Adrenal gland (tissue), 12 donors: ENCODE measurements around the gene PDLIM5. TPM values are rescaled to one million over a fixed set of nuclear protein-coding genes. Genes with fewer than 3 reads are reported as not detected.

Experiments used
- DNase-seq, 7 donors: peaks; one replicate each; pipeline ENCODE4 v3.0.0-alpha.2; 2019 to 2020
- H3K27ac ChIP-seq, 5 donors: fragments of 200-600 bp; sonication (generic) in 4 of 5; 1 replicate in 3 of 5; 2 replicates in 2 of 5; pipeline versions ENCODE4 v1.5.1 to v1.8.0; 2016 to 2020; ENCODE audit warnings: mild to moderate bottlenecking in 1 of 5
- H3K27me3 ChIP-seq: fragments of 200-600 bp; 2 replicates; pipeline ENCODE4 v1.8.0; 2021
- H3K36me3 ChIP-seq, 2 donors: fragments of 200-600 bp; replicated peaks in 1 of 2; 1 replicate in 1 of 2; 2 replicates in 1 of 2; pipeline versions ENCODE4 v1.5.1 to v1.8.0; 2018 to 2022
- H3K4me1 ChIP-seq, 2 donors: fragments of 200-600 bp; replicated peaks in 1 of 2; 1 replicate in 1 of 2; 2 replicates in 1 of 2; pipeline versions ENCODE4 v1.5.1 to v1.8.0; 2018 to 2021
- H3K4me3 ChIP-seq, 4 donors: fragments of 200-600 bp; sonication (generic) in 3 of 4; one replicate each; pipeline ENCODE4 v1.5.1; 2016 to 2018
- H3K9me3 ChIP-seq, 3 donors: fragments of 200-600 bp; sonication (generic) in 1 of 3; replicated peaks in 1 of 3; 1 replicate in 2 of 3; 2 replicates in 1 of 3; pipeline versions ENCODE4 v1.5.1 to v1.8.0; 2016 to 2021
- POLR2A ChIP-seq, 2 donors: fragments of 450-650 bp; IDR thresholded peaks; one replicate each; pipeline ENCODE4 v1.6.1; 2017; ENCODE audit warnings: antibody characterized with exemption in 2 of 2, mild to moderate bottlenecking in 2 of 2, moderate library complexity in 1 of 2
- WGBS, 4 donors: extraction: QIAGEN DNeasy Blood & Tissue Kit in 2 of 4; methylation state at CpG; one replicate each; pipeline versions ENCODE4 v1.1.5 to v1.1.7; 2013 to 2017; 5-methylcytosine and 5-hydroxymethylcytosine counted together
- intact Hi-C, 2 donors: fragments of 100-400 bp; cut with DNase I; formaldehyde crosslinking; loops; one replicate each; pipeline versions ENCODE4 v1.14.1 to v1.15.0; 2022 to 2023
- polyA plus RNA-seq, 3 donors: library from polyadenylated mRNA; stranded (reverse); fragments of 200-250 nt in 2 of 3; fragments of 350-450 nt in 1 of 3; fragmentation: Illumina TruSeq in 1 of 3; extraction: RNeasy Lipid Tissue Mini Kit (QIAGEN cat#74804) in 1 of 3; gene quantifications; one replicate each; pipeline ENCODE4 v1.2.3, GENCODE V29; 2013 to 2014
- total RNA-seq, 9 donors: library from RNA; depleted of rRNA in 4 of 9; stranded (reverse); fragments of >200 nt in 4 of 9; fragments of 120-200 nt in 1 of 9; fragmentation: NEBNext Ultra II Directional in 1 of 9; extraction: Animal tissue kit (Norgen Biotek cat#: 25700) in 1 of 9; gene quantifications; one replicate each; pipeline versions ENCODE4 v1.1.0 to v1.2.4, GENCODE V29; 2013 to 2023
- TF ChIP-seq, protein P1 (sequence below), 6 experiments: fragments of 450-650 bp in 4 of 6; fragments of 200-600 bp in 2 of 6; sonication (generic) in 1 of 6; IDR thresholded peaks; 1 replicate in 5 of 6; 2 replicates in 1 of 6; pipeline versions ENCODE4 v1.5.1 to v1.8.0; 2016 to 2021; ENCODE audit warnings: antibody characterized with exemption in 6 of 6, mild to moderate bottlenecking in 2 of 6, moderate library complexity in 1 of 6
- donor health status: healthy with polysubstance abuse.
- donor health status: Bipolar disorder and iron deficiency.
- donor health status: DM: yes; HTN: yes; CAD: no.
- donor health status: DM: no; HTN: no; CAD: no.
- donor health status: DM: no; HTN: no; CAD: no.
- donor health status: DM: yes; HTN: yes; CAD: no.

The PDLIM5 gene
- total and polyA plus RNA-seq, 12 donors = 26.2 to 150 (median 84.0) TPM

DNA sequence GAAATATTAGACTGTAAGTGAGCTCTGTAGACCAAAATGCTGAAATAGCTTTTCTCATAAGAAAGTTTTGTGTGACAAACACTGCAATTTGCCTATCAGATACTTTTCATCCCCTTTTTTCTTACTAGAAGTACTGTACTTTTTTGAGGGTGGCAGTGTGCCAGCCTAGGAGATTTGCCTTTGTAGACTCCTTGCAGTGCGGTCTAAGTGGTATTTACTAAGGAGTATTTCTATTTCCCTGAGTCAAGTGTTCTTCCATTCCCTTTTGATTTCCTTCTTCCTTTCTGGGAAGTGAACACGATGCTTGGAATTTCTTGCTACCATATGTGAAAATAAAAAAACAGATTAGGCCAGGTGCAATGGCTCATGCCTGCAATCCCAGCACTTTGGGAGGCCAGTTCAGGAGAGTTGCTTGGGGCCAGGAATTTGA is 34.6 kb downstream of the PDLIM5 start:
- DNase-seq = peak in 1 of 7 donors; percentile 18
- no peaks in the 10 kb centered on the region for H3K9me3 ChIP-seq
- intact Hi-C loops = no loop called here
- peaks cover 0 to 35% of the 10 kb centered on the region in 2 donors for H3K4me1 ChIP-seq
- no peak overlapping the region for H3K4me3 ChIP-seq
- H3K27ac ChIP-seq = no peak overlapping the region
- no peaks in the 10 kb centered on the region for H3K27me3 ChIP-seq
- TF ChIP-seq POLR2A (IDR thresholded peaks at IDR 0.05) = no peak
- TF ChIP-seq, protein P1, sequence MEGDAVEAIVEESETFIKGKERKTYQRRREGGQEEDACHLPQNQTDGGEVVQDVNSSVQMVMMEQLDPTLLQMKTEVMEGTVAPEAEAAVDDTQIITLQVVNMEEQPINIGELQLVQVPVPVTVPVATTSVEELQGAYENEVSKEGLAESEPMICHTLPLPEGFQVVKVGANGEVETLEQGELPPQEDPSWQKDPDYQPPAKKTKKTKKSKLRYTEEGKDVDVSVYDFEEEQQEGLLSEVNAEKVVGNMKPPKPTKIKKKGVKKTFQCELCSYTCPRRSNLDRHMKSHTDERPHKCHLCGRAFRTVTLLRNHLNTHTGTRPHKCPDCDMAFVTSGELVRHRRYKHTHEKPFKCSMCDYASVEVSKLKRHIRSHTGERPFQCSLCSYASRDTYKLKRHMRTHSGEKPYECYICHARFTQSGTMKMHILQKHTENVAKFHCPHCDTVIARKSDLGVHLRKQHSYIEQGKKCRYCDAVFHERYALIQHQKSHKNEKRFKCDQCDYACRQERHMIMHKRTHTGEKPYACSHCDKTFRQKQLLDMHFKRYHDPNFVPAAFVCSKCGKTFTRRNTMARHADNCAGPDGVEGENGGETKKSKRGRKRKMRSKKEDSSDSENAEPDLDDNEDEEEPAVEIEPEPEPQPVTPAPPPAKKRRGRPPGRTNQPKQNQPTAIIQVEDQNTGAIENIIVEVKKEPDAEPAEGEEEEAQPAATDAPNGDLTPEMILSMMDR (IDR thresholded peaks at IDR 0.05) = no peak
- WGBS, 4 donors = 64 to 85% (median 69%) methylated on average over 2 of the region's 2 CpGs
- no peaks in the 10 kb centered on the region for H3K36me3 ChIP-seq

DNA sequence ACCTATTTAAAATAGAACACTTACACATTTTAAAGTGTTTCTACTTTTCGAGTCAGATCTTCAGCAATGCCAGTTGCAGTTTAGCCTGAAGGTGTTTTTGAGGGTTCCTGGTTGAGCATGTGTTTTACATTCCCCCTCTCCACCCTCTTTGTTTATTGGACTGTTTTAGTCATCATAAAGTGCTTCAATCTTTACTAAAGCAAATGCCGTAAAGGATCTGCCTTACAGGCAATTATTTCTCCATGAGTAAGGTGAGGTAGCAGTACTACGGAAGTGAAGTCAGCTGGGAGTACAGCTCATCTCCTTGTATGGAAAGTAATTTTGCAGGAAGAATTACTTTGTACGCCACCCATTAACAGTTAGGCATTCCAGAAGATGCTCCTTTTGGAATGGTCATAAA is 36.9 kb downstream of the PDLIM5 start:
- Histone ChIP-seq H3K27ac (no peak overlapping the region), H3K4me1 (peaks cover 0 to 32% of the 10 kb centered on the region in 2 donors), H3K9me3 (no peaks in the 10 kb centered on the region), H3K36me3 (no peaks in the 10 kb centered on the region), H3K4me3 (no peak overlapping the region), H3K27me3 (no peaks in the 10 kb centered on the region)
- TF ChIP-seq POLR2A (IDR thresholded peaks at IDR 0.05) = no peak
- TF ChIP-seq, protein P1 (IDR thresholded peaks at IDR 0.05) = no peak
- 88 to 95% (median 94%) methylated on average over 4 of the region's 4 CpGs for WGBS, 4 donors
- intact Hi-C loops = no loop called here
- DNase-seq = no peak

DNA sequence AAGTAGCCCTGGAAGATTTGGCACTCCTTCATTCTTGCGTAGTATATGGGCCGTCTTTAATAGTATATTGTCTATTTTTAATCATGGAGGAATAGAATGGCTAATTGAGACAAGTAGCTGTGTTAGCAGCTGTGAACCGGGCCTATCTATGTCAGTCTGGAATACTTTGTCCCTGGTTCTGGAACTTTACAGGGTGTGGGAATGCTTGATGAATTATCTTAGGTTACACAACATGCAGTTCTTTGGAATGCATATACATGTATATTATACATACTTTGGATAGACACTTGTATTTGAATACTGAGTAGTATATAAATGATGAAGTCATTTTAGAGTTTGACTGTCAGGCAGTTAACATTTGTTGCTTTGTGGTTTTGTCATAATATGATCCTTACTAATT is 37.4 kb downstream of the PDLIM5 start:
- intact Hi-C loops = no loop called here
- Histone ChIP-seq H3K4me1 (peaks cover 0 to 32% of the 10 kb centered on the region in 2 donors), H3K4me3 (no peak overlapping the region), H3K9me3 (no peaks in the 10 kb centered on the region), H3K27me3 (no peaks in the 10 kb centered on the region), H3K36me3 (no peaks in the 10 kb centered on the region), H3K27ac (no peak overlapping the region)
- no peak for DNase-seq
- TF ChIP-seq, protein P1 (IDR thresholded peaks at IDR 0.05) = no peak
- TF ChIP-seq POLR2A (IDR thresholded peaks at IDR 0.05) = no peak
- 92 to 96% (median 95%) methylated on average over 3 of the region's 3 CpGs for WGBS, 4 donors

DNA sequence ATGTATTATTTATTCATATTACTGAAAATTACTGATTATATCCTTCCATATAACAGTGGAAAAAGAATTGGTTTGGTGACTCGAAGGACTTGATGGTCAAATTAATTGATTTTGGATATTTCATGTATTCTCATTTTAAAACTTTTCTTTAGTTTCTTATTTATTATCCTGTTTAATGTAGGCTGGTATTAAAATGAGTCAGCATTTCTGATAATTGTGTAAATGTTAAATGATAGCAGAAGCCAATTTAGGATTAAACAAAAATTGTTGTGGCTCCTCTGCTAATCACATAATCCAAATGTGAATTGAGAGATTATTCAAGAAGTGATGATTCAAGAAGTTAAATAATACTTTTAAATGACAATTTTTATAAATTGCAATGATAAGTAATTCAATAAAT is 38.7 kb downstream of the PDLIM5 start:
- Histone ChIP-seq H3K27me3 (no peaks in the 10 kb centered on the region), H3K27ac (no peak overlapping the region), H3K9me3 (no peaks in the 10 kb centered on the region), H3K4me1 (peaks cover 0 to 28% of the 10 kb centered on the region in 2 donors), H3K4me3 (no peak overlapping the region), H3K36me3 (no peaks in the 10 kb centered on the region)
- WGBS, 4 donors = 94 to 98% (median 95%) methylated on average over 1 of the region's 1 CpG
- TF ChIP-seq, protein P1 (IDR thresholded peaks at IDR 0.05) = no peak
- no peak for TF ChIP-seq POLR2A (IDR thresholded peaks at IDR 0.05)
- intact Hi-C loops = no loop called here
- DNase-seq = no peak
